CD4-positive, alpha-beta T cell treated with Interleukin-6 for 4 hours (primary cell): ENCODE results near the gene ZNF738.

Experiments
- DNase-seq: peaks from one replicate; pipeline ENCODE4 v3.0.0-alpha.2; 2020; ENCODE audit warnings: mixed read lengths

The ZNF738 gene

DNA sequence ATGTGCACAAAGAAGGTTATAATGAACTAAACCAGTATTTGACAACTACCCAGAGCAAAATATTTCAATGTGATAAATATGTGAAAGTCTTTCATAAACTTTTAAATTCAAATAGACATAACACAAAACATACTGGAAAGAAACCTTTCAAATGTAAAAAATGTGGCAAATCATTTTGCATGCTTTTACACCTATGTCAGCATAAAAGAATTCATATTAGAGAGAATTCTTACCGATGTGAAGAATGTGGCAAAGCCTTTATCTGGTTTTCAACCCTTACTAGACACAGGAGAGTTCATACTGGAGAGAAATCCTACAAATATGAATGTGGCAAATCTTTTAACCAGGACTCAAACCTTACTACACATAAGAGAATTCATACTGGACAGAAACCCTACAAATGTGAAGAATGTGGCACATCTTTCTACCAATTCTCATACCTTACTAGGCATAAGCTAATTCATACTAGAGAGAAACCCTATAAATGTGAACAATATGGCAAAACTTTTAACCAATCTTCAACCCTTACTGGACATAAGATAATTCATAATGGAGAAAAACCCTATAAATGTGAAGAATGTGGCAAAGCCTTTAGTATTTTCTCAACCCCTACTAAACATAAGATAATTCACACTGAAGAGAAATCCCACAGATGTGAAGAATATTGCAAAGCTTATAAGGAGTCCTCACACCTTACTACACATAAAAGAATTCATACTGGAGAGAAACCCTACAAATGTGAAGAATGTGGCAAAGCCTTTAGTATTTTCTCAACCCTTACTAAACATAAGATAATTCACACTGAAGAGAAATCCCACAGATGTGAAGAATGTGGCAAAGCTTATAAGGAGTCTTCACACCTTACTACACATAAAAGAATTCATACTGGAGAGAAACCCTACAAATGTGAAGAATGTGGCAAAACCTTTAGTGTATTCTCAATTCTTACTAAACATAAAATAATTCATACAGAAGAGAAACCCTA, 64.5 kb downstream of the ZNF738 start:
- DNase-seq, result no peak
